Measurements from ENCODE around the gene AGO3.

GRCh38 chr1:36007741-36008140, 76.8 kb downstream of the AGO3 start:
- TF ChIP-seq, protein P1, sequence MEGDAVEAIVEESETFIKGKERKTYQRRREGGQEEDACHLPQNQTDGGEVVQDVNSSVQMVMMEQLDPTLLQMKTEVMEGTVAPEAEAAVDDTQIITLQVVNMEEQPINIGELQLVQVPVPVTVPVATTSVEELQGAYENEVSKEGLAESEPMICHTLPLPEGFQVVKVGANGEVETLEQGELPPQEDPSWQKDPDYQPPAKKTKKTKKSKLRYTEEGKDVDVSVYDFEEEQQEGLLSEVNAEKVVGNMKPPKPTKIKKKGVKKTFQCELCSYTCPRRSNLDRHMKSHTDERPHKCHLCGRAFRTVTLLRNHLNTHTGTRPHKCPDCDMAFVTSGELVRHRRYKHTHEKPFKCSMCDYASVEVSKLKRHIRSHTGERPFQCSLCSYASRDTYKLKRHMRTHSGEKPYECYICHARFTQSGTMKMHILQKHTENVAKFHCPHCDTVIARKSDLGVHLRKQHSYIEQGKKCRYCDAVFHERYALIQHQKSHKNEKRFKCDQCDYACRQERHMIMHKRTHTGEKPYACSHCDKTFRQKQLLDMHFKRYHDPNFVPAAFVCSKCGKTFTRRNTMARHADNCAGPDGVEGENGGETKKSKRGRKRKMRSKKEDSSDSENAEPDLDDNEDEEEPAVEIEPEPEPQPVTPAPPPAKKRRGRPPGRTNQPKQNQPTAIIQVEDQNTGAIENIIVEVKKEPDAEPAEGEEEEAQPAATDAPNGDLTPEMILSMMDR (IDR thresholded peaks at IDR 0.05) = no peak
- no peak for TF ChIP-seq EP300 (IDR thresholded peaks at IDR 0.05)
- no peak for TF ChIP-seq POLR2A (IDR thresholded peaks at IDR 0.05; ENCODE audit: low read depth)
- no peak for TF ChIP-seq POLR2AphosphoS5 (IDR thresholded peaks at IDR 0.05)
